NCI-H2227 treated with DMSO at 0.1 percent for 48 hours (cell line): ENCODE data around the gene C4orf50.

Experiments
- DNase-seq: peaks from one replicate; lab custom pipeline; 2025; lab: John Stamatoyannopoulos, UW

The C4orf50 gene

GRCh38 chr4:5890063-5890727 lies 128.0 kb downstream of the C4orf50 start:
- DNase-seq: peak; percentile 88

DNA sequence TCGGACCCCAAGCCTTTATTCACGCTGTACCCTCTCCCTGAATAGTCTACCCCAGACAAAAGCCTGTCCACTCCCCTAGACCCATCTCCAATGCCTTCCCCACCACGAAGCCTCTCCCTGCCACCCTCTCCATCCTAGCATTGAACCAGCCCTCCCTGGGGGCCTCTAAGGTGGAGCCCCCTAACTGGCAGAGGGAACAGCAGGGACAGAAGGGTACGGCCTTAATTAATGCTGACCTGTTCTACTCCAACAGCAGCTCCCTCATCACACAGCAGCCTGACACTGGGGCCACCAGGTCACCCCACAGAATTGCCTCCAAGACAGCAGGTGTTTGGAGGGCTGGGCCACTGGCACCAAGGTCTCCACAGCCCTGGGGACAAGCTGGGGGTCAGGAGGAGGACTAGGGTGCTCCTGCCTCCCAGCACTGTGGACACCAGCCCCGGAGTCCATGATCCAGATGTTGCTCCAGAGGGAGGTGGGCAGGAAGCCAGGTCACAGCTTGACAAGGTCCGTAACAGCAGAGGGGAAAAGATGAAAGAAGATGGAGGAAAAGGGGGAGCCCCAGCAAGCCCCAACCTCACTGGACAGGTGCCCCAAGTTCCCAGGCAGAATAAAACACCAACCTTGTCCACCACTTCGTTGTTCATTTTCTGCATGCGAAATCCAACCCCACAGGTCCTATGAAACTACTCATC lies 129.1 kb downstream of the C4orf50 start:
- DNase-seq: no peak

- DNase-seq: peak; percentile 42
Measured at GRCh38 chr4:5888222-5889001, 129.8 kb downstream of the C4orf50 start.

GRCh38 chr4:5887361-5888221 lies 130.6 kb downstream of the C4orf50 start:
- DNase-seq: peak; percentile 13

GRCh38 chr4:5887011-5887360 lies 131.2 kb downstream of the C4orf50 start:
- no peak for DNase-seq

DNA sequence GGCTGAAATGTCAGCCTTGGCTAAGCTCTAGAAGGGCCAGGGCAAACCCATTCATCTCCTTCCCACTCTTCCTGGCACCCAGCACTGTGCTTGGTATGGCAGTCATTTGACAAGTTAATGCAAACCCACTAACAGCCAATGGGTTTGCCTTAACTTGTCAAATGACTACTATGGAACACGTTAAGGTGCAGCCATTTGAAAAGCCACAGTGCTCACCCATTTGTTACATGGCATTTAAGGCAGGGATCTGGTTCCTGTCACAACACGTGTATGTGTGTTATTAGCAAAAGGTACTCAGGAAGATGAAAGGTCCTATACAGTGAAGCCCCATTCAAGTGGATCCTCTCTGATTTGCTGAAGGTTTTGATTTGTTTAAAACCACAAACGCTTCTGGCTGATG lies 132.5 kb downstream of the C4orf50 start:
- no peak for DNase-seq

GRCh38 chr4:5884796-5885195 lies 133.4 kb downstream of the C4orf50 start:
- DNase-seq: no peak

GRCh38 chr4:5883916-5884315 lies 134.3 kb downstream of the C4orf50 start:
- DNase-seq: no peak

- no peak for DNase-seq
Measured at GRCh38 chr4:5882947-5883346, 135.3 kb downstream of the C4orf50 start.

GRCh38 chr4:5881340-5881739 lies 136.9 kb downstream of the C4orf50 start:
- no peak for DNase-seq

GRCh38 chr4:5878359-5878758 lies 139.9 kb downstream of the C4orf50 start:
- DNase-seq: no peak

- no peak for DNase-seq
Measured at GRCh38 chr4:5877392-5877791, 140.8 kb downstream of the C4orf50 start.

DNA sequence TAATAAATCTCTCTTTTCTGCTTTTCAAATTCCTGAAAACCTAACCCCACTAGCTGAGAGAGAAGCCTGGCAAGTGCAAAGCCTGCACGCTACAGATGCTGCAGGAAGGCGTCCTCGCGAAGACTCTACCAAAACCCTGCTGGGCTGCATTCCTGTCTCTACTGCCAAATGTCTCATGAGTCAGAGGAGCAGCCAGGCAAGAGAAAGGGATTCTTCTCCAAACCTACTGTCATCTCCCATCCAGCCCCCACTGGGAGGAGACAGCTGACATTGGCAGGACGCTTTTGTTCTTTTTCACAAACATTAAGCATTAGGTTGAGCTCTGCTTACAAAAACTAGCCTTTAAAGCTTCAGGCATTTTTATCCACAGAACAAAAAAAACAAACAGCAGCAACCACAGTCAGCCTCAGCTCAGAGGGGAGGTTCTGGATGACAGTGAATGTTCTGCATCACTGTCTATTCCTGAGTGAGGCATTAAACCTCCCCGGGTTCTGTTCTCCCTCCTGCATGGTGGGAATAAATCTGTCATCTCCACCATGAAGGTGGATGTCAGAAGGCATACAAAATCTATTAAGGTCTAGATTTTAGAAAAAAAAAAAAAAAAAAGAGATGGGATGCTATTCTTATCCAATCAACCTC lies 143.3 kb downstream of the C4orf50 start:
- DNase-seq: no peak

GRCh38 chr4:5870701-5871100 lies 147.5 kb downstream of the C4orf50 start:
- DNase-seq: no peak

GRCh38 chr4:5869966-5870619 lies 148.1 kb downstream of the C4orf50 start:
- DNase-seq: no peak

- DNase-seq: no peak
Measured at GRCh38 chr4:5867866-5868265, 150.4 kb downstream of the C4orf50 start.

DNA sequence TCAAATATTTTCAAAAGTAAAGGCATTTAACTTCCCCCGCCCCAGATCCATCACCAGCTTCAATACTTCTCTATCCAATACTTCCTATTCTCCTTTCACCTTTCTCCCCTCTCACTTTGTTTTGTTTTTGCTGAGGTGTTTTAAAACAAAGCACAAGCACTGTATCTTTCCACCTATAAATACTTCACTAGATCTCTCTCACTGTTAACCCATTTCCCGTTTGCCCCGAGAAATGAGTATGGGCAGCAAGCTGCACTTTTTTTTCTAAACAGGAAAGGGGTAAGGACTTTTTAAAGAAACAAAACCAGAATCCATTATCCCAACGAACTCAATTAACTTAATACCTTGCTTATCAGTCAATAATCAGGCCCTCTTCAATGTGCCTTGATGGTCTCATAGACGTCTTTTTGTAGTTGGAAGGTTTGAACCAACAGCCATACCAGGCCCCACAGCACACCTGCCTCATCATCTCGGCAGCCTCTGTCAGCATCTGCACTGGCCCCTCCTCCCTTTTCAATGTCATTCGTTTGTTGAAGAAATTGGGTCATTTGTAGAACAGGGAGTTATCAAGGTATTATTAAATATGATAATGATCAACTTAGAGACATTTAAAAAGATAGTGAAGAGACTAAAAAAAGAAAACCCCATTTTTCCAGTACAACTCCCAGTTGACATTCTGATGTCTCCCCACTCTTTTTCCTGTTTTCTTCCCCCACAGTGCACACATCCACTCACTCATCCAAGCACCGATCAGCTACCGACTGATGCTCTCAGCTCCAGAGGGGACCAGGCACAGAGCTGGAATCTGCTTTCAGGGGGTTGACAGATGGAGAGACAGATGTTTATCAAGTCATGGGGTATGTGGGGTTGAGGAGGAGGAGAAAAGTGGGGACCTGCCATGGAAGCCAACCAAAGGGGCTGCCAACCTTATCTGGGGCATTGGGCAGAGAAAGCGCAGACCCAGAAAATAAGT lies 151.1 kb downstream of the C4orf50 start:
- DNase-seq: no peak

GRCh38 chr4:5865896-5866599 lies 152.2 kb downstream of the C4orf50 start:
- DNase-seq: no peak

DNA sequence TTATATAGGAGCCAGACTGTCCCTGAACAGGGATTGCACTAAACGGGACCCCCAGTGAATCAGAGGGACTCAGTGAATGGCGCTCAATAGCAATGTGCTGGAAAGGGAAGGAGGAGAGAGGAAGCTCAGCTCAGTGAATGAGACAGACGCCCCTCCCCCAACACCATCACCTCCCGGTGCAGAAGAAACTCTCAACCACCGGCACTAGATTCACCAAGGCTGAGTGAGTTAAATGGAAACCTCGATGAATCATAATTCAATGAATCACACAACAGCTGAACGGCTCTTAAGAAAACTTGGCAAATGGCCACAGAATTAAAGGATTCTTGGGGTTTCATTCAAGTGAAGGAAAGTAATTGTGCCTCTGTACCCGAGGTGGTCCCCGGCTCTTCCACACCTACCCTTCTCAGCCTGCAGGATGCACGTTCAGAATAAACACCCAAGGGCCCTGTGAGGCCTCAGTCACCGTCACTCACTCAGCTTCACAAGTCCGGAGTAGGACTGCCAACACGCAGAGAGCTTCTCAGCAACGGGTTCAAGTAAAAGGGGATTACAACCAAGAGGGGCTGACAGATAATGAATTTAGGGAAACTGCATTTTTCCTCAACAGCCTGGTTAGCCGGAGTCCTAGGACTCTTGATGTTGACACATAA lies 154.6 kb downstream of the C4orf50 start:
- no peak for DNase-seq
